ENCODE measurements around the gene IGF2BP2.

DNA sequence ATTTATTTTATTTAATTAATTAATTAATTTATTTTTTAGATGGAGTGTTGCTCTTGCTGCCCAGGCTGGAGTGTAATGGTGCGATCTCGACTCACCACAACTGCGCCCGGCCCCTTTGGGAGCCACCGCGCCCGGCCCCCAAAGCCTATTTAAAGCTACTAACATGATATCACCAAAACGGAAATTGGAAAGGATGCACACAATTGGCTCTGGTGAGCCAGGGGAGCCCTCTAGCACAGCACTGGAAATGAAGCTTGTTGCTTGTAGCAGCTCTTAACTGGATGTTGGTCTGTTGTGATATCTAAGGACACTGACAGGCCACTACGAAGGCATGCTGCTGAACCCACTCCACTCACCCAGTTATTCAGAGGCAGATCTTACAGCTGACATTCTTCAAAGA lies 104.5 kb downstream of the IGF2BP2 start:
- TF ChIP-seq, protein P1, sequence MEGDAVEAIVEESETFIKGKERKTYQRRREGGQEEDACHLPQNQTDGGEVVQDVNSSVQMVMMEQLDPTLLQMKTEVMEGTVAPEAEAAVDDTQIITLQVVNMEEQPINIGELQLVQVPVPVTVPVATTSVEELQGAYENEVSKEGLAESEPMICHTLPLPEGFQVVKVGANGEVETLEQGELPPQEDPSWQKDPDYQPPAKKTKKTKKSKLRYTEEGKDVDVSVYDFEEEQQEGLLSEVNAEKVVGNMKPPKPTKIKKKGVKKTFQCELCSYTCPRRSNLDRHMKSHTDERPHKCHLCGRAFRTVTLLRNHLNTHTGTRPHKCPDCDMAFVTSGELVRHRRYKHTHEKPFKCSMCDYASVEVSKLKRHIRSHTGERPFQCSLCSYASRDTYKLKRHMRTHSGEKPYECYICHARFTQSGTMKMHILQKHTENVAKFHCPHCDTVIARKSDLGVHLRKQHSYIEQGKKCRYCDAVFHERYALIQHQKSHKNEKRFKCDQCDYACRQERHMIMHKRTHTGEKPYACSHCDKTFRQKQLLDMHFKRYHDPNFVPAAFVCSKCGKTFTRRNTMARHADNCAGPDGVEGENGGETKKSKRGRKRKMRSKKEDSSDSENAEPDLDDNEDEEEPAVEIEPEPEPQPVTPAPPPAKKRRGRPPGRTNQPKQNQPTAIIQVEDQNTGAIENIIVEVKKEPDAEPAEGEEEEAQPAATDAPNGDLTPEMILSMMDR (IDR thresholded peaks at IDR 0.05): no peak
- TF ChIP-seq POLR2AphosphoS5 (IDR thresholded peaks at IDR 0.05): no peak

Measured in upper lobe of left lung (tissue), 4 donors.